ENCODE data around the gene ZIC1.

DNA sequence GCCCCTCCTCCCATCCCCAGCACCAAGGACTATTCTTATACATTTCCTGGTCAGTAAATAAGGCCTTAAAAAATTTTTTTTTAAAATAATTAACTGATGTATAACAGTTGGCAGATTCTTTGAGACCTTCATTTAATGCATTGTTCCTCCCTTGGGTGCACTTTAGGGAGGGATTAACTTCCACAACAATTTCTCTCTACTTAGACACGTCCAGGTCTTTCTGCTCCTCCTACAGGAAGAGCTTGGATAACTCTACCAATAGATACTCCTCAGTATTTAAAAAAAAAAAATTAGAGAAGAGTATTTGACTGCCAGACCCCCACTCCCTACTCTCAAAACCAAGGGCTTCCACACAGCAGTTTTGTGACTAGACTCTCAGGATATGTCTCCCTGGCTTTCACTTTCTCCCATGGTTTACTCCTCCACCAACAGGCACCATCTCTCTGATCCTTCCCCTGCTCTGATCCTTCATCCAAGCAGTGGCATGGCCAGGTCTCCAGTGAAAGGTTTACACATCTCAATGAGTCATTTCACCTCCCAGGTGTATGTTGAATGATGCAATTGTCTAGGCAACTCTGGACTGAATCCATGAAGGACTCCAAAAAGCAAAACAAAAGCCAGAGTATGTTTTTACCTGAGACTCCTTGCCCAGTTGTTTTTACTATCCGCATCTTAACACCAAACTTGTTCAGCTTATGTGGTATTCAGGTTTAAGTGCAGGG is 10.2 kb upstream of the ZIC1 start:
- no peak for TF ChIP-seq YY1 (IDR thresholded peaks at IDR 0.05; ENCODE audit: extremely low read depth, insufficient replicate concordance, low read depth, low read length)
- no peak for TF ChIP-seq POLR2A (IDR thresholded peaks at IDR 0.05; ENCODE audit: borderline replicate concordance, extremely low read depth, insufficient read depth, insufficient read length)
- TF ChIP-seq, protein P1, sequence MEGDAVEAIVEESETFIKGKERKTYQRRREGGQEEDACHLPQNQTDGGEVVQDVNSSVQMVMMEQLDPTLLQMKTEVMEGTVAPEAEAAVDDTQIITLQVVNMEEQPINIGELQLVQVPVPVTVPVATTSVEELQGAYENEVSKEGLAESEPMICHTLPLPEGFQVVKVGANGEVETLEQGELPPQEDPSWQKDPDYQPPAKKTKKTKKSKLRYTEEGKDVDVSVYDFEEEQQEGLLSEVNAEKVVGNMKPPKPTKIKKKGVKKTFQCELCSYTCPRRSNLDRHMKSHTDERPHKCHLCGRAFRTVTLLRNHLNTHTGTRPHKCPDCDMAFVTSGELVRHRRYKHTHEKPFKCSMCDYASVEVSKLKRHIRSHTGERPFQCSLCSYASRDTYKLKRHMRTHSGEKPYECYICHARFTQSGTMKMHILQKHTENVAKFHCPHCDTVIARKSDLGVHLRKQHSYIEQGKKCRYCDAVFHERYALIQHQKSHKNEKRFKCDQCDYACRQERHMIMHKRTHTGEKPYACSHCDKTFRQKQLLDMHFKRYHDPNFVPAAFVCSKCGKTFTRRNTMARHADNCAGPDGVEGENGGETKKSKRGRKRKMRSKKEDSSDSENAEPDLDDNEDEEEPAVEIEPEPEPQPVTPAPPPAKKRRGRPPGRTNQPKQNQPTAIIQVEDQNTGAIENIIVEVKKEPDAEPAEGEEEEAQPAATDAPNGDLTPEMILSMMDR (IDR thresholded peaks at IDR 0.05 in 2 of 3, conservative IDR thresholded peaks at IDR 0.05 in 1 of 3; ENCODE audit: borderline replicate concordance in 1 of 3, insufficient read depth in 1 of 3, low read depth in 2 of 3, low read length in 2 of 3), result no peak
- no peak for TF ChIP-seq EZH2 (IDR thresholded peaks at IDR 0.05)
- TF ChIP-seq, protein P2, sequence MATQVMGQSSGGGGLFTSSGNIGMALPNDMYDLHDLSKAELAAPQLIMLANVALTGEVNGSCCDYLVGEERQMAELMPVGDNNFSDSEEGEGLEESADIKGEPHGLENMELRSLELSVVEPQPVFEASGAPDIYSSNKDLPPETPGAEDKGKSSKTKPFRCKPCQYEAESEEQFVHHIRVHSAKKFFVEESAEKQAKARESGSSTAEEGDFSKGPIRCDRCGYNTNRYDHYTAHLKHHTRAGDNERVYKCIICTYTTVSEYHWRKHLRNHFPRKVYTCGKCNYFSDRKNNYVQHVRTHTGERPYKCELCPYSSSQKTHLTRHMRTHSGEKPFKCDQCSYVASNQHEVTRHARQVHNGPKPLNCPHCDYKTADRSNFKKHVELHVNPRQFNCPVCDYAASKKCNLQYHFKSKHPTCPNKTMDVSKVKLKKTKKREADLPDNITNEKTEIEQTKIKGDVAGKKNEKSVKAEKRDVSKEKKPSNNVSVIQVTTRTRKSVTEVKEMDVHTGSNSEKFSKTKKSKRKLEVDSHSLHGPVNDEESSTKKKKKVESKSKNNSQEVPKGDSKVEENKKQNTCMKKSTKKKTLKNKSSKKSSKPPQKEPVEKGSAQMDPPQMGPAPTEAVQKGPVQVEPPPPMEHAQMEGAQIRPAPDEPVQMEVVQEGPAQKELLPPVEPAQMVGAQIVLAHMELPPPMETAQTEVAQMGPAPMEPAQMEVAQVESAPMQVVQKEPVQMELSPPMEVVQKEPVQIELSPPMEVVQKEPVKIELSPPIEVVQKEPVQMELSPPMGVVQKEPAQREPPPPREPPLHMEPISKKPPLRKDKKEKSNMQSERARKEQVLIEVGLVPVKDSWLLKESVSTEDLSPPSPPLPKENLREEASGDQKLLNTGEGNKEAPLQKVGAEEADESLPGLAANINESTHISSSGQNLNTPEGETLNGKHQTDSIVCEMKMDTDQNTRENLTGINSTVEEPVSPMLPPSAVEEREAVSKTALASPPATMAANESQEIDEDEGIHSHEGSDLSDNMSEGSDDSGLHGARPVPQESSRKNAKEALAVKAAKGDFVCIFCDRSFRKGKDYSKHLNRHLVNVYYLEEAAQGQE (IDR thresholded peaks at IDR 0.05; ENCODE audit: low read depth), result no peak
- no peak for TF ChIP-seq EZH2phosphoT487 (IDR thresholded peaks at IDR 0.05; ENCODE audit: borderline replicate concordance)
- TF ChIP-seq, protein P3, sequence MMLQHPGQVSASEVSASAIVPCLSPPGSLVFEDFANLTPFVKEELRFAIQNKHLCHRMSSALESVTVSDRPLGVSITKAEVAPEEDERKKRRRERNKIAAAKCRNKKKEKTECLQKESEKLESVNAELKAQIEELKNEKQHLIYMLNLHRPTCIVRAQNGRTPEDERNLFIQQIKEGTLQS (IDR thresholded peaks at IDR 0.05), result peak; percentile 60; the same call in 1 of the 2 replicates
- no peak for TF ChIP-seq SIN3A (IDR thresholded peaks at IDR 0.05; ENCODE audit: low read depth)
- no peak for TF ChIP-seq ZNF274 (IDR thresholded peaks at IDR 0.05; ENCODE audit: low read depth, low read length)

Measured in HCT116 (cell line).